SK-N-SH (cell line): Measurements from ENCODE around the gene AUTS2. TPM values are rescaled to one million over a fixed set of nuclear protein-coding genes. Genes with fewer than 3 reads are reported as not detected.

Source experiments
- CTCF ChIA-PET: fragments of 300-600, 350-600 bp; formaldehyde crosslinking; extraction: SDS; loops from one replicate; lab custom pipeline; 2021; lab: Yijun Ruan, JAX
- POLR2A ChIA-PET: fragments of 350-600 bp; sonication (Branson Sonifier 250); formaldehyde crosslinking; extraction: SDS; loops from one replicate; lab custom pipeline; 2020; ENCODE audit warnings: antibody characterized with exemption, inconsistent platforms; lab: Yijun Ruan, JAX
- DNase-seq: peaks from one replicate; pipeline ENCODE4 v3.0.0; 2012
- H2AFZ ChIP-seq: fragments of 200-600 bp; sonication (generic); 2 replicates; pipeline ENCODE4 v1.8.1; 2016; ENCODE audit warnings: antibody characterized with exemption, mild to moderate bottlenecking, low read depth
- H3F3A ChIP-seq: fragments of 200-600 bp; sonication (generic); replicated peaks from 2 replicates; pipeline ENCODE3; 2016; ENCODE audit warnings: antibody characterized with exemption, mild to moderate bottlenecking; ENCODE audit not compliant: insufficient read depth
- H3K27ac ChIP-seq, 2 experiments: fragments of 200-500 bp in 1 of 2; fragments of 200-600 bp in 1 of 2; sonication (Bioruptor generic) in 1 of 2; sonication (generic), shearing (Covaris generic) in 1 of 2; 2 replicates each; pipeline versions ENCODE4 v1.5.1 to v1.6.1; 2014 to 2016; ENCODE audit warnings: low read depth in 2 of 2, inconsistent platforms in 1 of 2, low read length in 1 of 2, mild to moderate bottlenecking in 1 of 2, mixed read lengths in 1 of 2
- H3K27me3 ChIP-seq: fragments of 200-600 bp; sonication (generic), shearing (Covaris generic); 2 replicates; pipeline ENCODE4 v1.6.1; 2016; ENCODE audit warnings: mixed run types; ENCODE audit not compliant: insufficient read depth
- H3K36me3 ChIP-seq, 2 experiments: fragments of 200-500 bp in 1 of 2; fragments of 200-600 bp in 1 of 2; sonication (Bioruptor generic) in 1 of 2; sonication (generic) in 1 of 2; replicated peaks in 1 of 2; 2 replicates each; pipeline versions ENCODE3 to v1.5.1; 2014 to 2016; ENCODE audit warnings: low read length in 1 of 2, mild to moderate bottlenecking in 1 of 2; ENCODE audit not compliant: insufficient read depth in 2 of 2, control insufficient read depth in 1 of 2
- H3K4me1 ChIP-seq, 2 experiments: fragments of 200-500 bp in 1 of 2; fragments of 200-600 bp in 1 of 2; sonication (Bioruptor generic) in 1 of 2; sonication (generic), shearing (Covaris generic) in 1 of 2; 2 replicates each; pipeline versions ENCODE4 v1.5.1 to v1.6.1; 2014 to 2016; ENCODE audit warnings: low read depth in 1 of 2, low read length in 1 of 2, mixed run types in 1 of 2; ENCODE audit not compliant: insufficient read depth in 2 of 2, control insufficient read depth in 1 of 2
- H3K4me2 ChIP-seq: fragments of 200-600 bp; sonication (generic), shearing (Covaris generic); 2 replicates; pipeline ENCODE4 v1.6.1; 2017; ENCODE audit warnings: mixed run types
- H3K4me3 ChIP-seq, 2 experiments: fragments of 200-500 bp in 1 of 2; fragments of 200-600 bp in 1 of 2; sonication (Bioruptor generic) in 1 of 2; sonication (generic), shearing (Covaris generic) in 1 of 2; 2 replicates each; pipeline versions ENCODE4 v1.5.1 to v1.8.1; 2014 to 2016; ENCODE audit warnings: low read depth in 2 of 2, inconsistent platforms in 1 of 2, low read length in 1 of 2, mild to moderate bottlenecking in 1 of 2, mixed read lengths in 1 of 2, moderate library complexity in 1 of 2
- H3K79me2 ChIP-seq: fragments of 200-600 bp; sonication (generic); 2 replicates; pipeline ENCODE4 v1.8.1; 2017; ENCODE audit warnings: mild to moderate bottlenecking; ENCODE audit not compliant: insufficient read depth
- H3K9ac ChIP-seq: fragments of 200-600 bp; sonication (generic); 2 replicates; pipeline ENCODE4 v1.6.1; 2017; ENCODE audit warnings: mixed run types
- H3K9me2 ChIP-seq: fragments of 200-600 bp; sonication (generic); 2 replicates; pipeline ENCODE4 v1.6.1; 2017; ENCODE audit warnings: mixed run types
- H3K9me3 ChIP-seq: fragments of 200-600 bp; sonication (generic); 2 replicates; pipeline ENCODE4 v1.6.1; 2017; ENCODE audit warnings: mixed run types, mild to moderate bottlenecking, moderate library complexity
- H4K20me1 ChIP-seq: fragments of 200-600 bp; sonication (generic); 2 replicates; pipeline ENCODE4 v1.6.1; 2017; ENCODE audit warnings: mild to moderate bottlenecking, mixed run types; ENCODE audit not compliant: insufficient read depth
- CHD2 ChIP-seq: fragments of 150-350 bp; IDR thresholded peaks from 2 replicates; pipeline ENCODE4 v1.6.1; 2018; ENCODE audit warnings: low read length; ENCODE audit not compliant: partially characterized antibody
- CTCF ChIP-seq: fragments of 200-600 bp; sonication (generic); IDR thresholded peaks from 2 replicates; pipeline ENCODE4 v1.6.1; 2017; ENCODE audit warnings: antibody characterized with exemption, mild to moderate bottlenecking, moderate library complexity
- ELF1 ChIP-seq: IDR thresholded peaks from 2 replicates; pipeline ENCODE4 v1.4.0; 2012
- EP300 ChIP-seq, 2 experiments: IDR thresholded peaks; 2 replicates each; pipeline versions ENCODE4 v1.4.0 to v1.6.1; 2012; ENCODE audit warnings: borderline replicate concordance in 1 of 2, low read depth in 1 of 2, low read length in 1 of 2
- FOXJ3 ChIP-seq: sonication (generic); formaldehyde crosslinking; IDR thresholded peaks from 2 replicates; pipeline ENCODE4 v1.5.1; 2020; ENCODE audit warnings: mild to moderate bottlenecking, missing genetic modification reagents
- FOXM1 ChIP-seq: IDR thresholded peaks from 2 replicates; pipeline ENCODE4 v1.4.0; 2012; ENCODE audit warnings: low read depth, mild to moderate bottlenecking
- GABPA ChIP-seq: IDR thresholded peaks from 2 replicates; pipeline ENCODE4 v1.4.0; 2012; ENCODE audit warnings: low read depth, mild to moderate bottlenecking
- GATA2 ChIP-seq: sonication (generic); formaldehyde crosslinking; IDR thresholded peaks from 2 replicates; pipeline ENCODE4 v1.5.0; 2020; ENCODE audit warnings: mild to moderate bottlenecking, missing genetic modification reagents
- NRF1 ChIP-seq: IDR thresholded peaks from 2 replicates; pipeline ENCODE4 v1.6.1; 2012; ENCODE audit warnings: low read depth, mild to moderate bottlenecking, low read length
- PBX3 ChIP-seq: IDR thresholded peaks from 2 replicates; pipeline ENCODE4; 2012
- RAD21 ChIP-seq: IDR thresholded peaks from 2 replicates; pipeline ENCODE4 v1.6.1; 2012; ENCODE audit warnings: mild to moderate bottlenecking, low read length
- RFX5 ChIP-seq: IDR thresholded peaks from 2 replicates; pipeline ENCODE4 v1.6.1; 2012; ENCODE audit warnings: mild to moderate bottlenecking, improper control_type of control experiment, low read length
- RXRA ChIP-seq: IDR thresholded peaks from 2 replicates; pipeline ENCODE4 v1.4.0; 2012; ENCODE audit warnings: low read depth, mild to moderate bottlenecking, borderline replicate concordance
- SIN3A ChIP-seq: IDR thresholded peaks from 2 replicates; pipeline ENCODE4 v1.6.1; 2012; ENCODE audit warnings: low read depth, mild to moderate bottlenecking, low read length, moderate library complexity, borderline replicate concordance
- SMC3 ChIP-seq: IDR thresholded peaks from 2 replicates; pipeline ENCODE4 v1.6.1; 2012; ENCODE audit warnings: low read depth, low read length, improper control_type of control experiment
- TCF12 ChIP-seq: IDR thresholded peaks from 2 replicates; pipeline ENCODE4 v1.4.0; 2012
- WGBS: methylation state at CpG from one replicate; pipeline ENCODE4 v1.1.6; 2017; ENCODE audit warnings: low lambda C conversion rate; 5-methylcytosine and 5-hydroxymethylcytosine counted together
- polyA plus RNA-seq, 3 experiments: library from polyadenylated mRNA; depleted of rRNA; stranded (reverse); fragments of >200 nt; gene quantifications; 2 replicates each; pipeline ENCODE4 v1.2.3, GENCODE V29; 2012

Gene AUTS2
- polyA plus RNA-seq, 1 of the 3 experiments (the other 2 are of a cell fraction), result 15.6 TPM

GRCh38 chr7:70240873-70241272 is 642.6 kb downstream of the AUTS2 start (continued):
- TF ChIP-seq CTCF (no peak), CHD2 (no peak), RXRA (no peak)

- Histone ChIP-seq H3K4me3 (no peak overlapping the region), H3K4me1 (peaks cover 0 to 13% of the 10 kb centered on the region in 2 experiments; a peak in 2 of 4 replicates), H3K27ac (no peak overlapping the region), H3K36me3 (no peaks in the 10 kb centered on the region), H4K20me1 (no peaks in the 10 kb centered on the region), H3K79me2 (no peaks in the 10 kb centered on the region), H3K9me2 (no peaks in the 10 kb centered on the region), H3K4me2 (no peak overlapping the region), H3F3A (no peaks in the 10 kb centered on the region), H3K27me3 (no peaks in the 10 kb centered on the region), H2AFZ (no peak overlapping the region), H3K9me3 (no peaks in the 10 kb centered on the region), H3K9ac (no peak overlapping the region)
- ChIA-PET POLR2A (no interaction called here), CTCF (interaction anchor here (1.0 to 2.3 kb wide), 4 partner anchors 11 to 17 kb away, joined by 3 to 6 read pairs (median 3); no protein-coding TSS in a partner anchor)
- TF ChIP-seq ELF1 (no peak), RXRA (no peak), GATA2 (no peak), PBX3 (no peak), SMC3 (no peak), NRF1 (no peak), RFX5 (no peak), TCF12 (no peak), RAD21 (no peak), SIN3A (no peak), EP300 (IDR thresholded peaks at IDR 0.05; ENCODE audit: borderline replicate concordance in 1 of 2, low read depth in 1 of 2, low read length in 1 of 2) (no peak), GABPA (no peak), FOXJ3 (CRISPR knock-in tag) (no peak), FOXM1 (no peak)
- 75% methylated on average over 2 of the region's 2 CpGs for WGBS
- no peak for DNase-seq
Measured at GRCh38 chr7:70241536-70242175, 643.4 kb downstream of the AUTS2 start.
